ENCODE data around the gene WSB2. TPM values are rescaled to one million over a fixed set of nuclear protein-coding genes. Genes with fewer than 3 reads are reported as not detected.
A peak's percentile ranks its signal among the peaks of the same experiment; 100 is the strongest.

Gene WSB2
- total and polyA plus RNA-seq, 9 of the 15 experiments (the other 6 are each of a cell fraction or from before 2014, with no cell fraction given), result 31.4 to 77.6 (median 52.6) TPM

DNA sequence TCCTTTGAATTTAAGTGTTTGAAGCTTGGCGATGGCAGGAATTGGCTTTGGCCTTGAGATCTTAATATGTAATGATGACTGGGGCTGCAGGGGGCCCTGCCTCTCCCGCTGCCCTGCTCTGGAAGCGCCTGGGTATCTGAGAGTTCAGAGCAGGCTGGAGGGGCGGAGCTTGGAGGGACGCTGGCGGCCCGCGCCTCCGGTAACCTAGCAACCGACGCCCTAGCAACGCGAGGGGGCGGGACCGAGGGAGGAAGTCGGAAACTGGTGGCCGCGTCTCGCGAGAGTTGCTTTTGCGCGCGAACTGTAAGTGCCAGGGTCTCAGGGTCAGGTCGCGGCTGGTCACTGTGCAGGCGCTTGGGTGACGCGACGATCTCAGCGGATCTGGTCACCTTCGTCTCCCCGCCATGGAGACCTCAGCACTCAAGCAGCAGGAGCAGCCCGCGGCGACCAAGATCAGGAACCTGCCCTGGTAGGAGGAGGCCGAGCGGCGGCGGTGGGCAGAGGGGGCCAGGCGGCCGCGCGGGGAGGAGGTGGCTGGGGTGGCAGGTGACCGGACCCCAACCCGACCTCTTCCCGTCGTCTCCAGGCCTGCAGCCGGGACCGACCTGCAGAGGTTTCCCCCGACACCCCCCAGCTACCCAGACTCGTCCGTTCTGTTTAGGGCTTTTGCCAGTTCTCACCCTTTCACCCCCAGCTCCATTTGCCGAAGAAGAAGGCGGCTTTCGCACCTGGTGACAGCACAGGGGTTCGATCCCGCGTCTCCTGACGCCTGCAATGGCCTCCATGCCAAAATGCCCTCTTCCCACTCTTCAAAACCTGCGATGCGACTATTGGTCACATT is 44.3 kb downstream of the WSB2 start, which contains the start of gene RFC5 (continued):
- TF ChIP-seq, protein P1, sequence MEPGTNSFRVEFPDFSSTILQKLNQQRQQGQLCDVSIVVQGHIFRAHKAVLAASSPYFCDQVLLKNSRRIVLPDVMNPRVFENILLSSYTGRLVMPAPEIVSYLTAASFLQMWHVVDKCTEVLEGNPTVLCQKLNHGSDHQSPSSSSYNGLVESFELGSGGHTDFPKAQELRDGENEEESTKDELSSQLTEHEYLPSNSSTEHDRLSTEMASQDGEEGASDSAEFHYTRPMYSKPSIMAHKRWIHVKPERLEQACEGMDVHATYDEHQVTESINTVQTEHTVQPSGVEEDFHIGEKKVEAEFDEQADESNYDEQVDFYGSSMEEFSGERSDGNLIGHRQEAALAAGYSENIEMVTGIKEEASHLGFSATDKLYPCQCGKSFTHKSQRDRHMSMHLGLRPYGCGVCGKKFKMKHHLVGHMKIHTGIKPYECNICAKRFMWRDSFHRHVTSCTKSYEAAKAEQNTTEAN (CRISPR knock-in tag; IDR thresholded peaks at IDR 0.05), result 0 out of 2 replicates have a peak, but pooled peaks have one; percentile 25
- peak; percentile 91 for TF ChIP-seq TAF1 (IDR thresholded peaks at IDR 0.05; ENCODE audit: control insufficient read depth, extremely low read depth, insufficient read depth, low read length, severe bottlenecking)
- no peak for TF ChIP-seq MTA2 (IDR thresholded peaks at IDR 0.05; ENCODE audit: low read depth)
- no peak for TF ChIP-seq ZBTB8A (IDR thresholded peaks at IDR 0.05; ENCODE audit: partially characterized antibody)
- TF ChIP-seq, protein P2, sequence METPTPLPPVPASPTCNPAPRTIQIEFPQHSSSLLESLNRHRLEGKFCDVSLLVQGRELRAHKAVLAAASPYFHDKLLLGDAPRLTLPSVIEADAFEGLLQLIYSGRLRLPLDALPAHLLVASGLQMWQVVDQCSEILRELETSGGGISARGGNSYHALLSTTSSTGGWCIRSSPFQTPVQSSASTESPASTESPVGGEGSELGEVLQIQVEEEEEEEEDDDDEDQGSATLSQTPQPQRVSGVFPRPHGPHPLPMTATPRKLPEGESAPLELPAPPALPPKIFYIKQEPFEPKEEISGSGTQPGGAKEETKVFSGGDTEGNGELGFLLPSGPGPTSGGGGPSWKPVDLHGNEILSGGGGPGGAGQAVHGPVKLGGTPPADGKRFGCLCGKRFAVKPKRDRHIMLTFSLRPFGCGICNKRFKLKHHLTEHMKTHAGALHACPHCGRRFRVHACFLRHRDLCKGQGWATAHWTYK (CRISPR knock-in tag; IDR thresholded peaks at IDR 0.05), result peak; percentile 56; the same call in 1 of the 2 replicates
- no peak for TF ChIP-seq PURB (CRISPR knock-in tag; IDR thresholded peaks at IDR 0.05; ENCODE audit: low read depth)
- peak; percentile 79 for TF ChIP-seq PHF20 (IDR thresholded peaks at IDR 0.05; ENCODE audit: partially characterized antibody)
- TF ChIP-seq, protein P3, sequence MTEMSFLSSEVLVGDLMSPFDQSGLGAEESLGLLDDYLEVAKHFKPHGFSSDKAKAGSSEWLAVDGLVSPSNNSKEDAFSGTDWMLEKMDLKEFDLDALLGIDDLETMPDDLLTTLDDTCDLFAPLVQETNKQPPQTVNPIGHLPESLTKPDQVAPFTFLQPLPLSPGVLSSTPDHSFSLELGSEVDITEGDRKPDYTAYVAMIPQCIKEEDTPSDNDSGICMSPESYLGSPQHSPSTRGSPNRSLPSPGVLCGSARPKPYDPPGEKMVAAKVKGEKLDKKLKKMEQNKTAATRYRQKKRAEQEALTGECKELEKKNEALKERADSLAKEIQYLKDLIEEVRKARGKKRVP (CRISPR knock-in tag; IDR thresholded peaks at IDR 0.05), result no peak
- TF ChIP-seq ARHGAP35 (IDR thresholded peaks at IDR 0.05; ENCODE audit: partially characterized antibody), result peak; percentile 96
- TF ChIP-seq ZBTB7A (IDR thresholded peaks at IDR 0.05; ENCODE audit: borderline replicate concordance, control insufficient read depth, low read depth, low read length), result peak; percentile 92
- TF ChIP-seq TBL1XR1 (IDR thresholded peaks at IDR 0.05; ENCODE audit: low read length in 2 of 2), result no peak
- 0 out of 2 replicates have a peak, but pooled peaks have one; percentile 8 for TF ChIP-seq BHLHE40 (IDR thresholded peaks at IDR 0.05; ENCODE audit: low read length)
- TF ChIP-seq ZNF282 (CRISPR knock-in tag; IDR thresholded peaks at IDR 0.05), result no peak
- peak; percentile 92 for TF ChIP-seq CREM (IDR thresholded peaks at IDR 0.05; ENCODE audit: low read depth)
- no peak for TF ChIP-seq CBX2 (IDR thresholded peaks at IDR 0.05; ENCODE audit: insufficient read depth, low read length, poor library complexity, severe bottlenecking)
- TF ChIP-seq ESRRB (CRISPR knock-in tag; IDR thresholded peaks at IDR 0.05; ENCODE audit: borderline replicate concordance), result no peak
- TF ChIP-seq MTA1 (IDR thresholded peaks at IDR 0.05; ENCODE audit: borderline replicate concordance), result 0 out of 2 replicates have a peak, but pooled peaks have one; percentile 36
- TF ChIP-seq YBX1 (IDR thresholded peaks at IDR 0.05), result no peak
- TF ChIP-seq, protein P4, sequence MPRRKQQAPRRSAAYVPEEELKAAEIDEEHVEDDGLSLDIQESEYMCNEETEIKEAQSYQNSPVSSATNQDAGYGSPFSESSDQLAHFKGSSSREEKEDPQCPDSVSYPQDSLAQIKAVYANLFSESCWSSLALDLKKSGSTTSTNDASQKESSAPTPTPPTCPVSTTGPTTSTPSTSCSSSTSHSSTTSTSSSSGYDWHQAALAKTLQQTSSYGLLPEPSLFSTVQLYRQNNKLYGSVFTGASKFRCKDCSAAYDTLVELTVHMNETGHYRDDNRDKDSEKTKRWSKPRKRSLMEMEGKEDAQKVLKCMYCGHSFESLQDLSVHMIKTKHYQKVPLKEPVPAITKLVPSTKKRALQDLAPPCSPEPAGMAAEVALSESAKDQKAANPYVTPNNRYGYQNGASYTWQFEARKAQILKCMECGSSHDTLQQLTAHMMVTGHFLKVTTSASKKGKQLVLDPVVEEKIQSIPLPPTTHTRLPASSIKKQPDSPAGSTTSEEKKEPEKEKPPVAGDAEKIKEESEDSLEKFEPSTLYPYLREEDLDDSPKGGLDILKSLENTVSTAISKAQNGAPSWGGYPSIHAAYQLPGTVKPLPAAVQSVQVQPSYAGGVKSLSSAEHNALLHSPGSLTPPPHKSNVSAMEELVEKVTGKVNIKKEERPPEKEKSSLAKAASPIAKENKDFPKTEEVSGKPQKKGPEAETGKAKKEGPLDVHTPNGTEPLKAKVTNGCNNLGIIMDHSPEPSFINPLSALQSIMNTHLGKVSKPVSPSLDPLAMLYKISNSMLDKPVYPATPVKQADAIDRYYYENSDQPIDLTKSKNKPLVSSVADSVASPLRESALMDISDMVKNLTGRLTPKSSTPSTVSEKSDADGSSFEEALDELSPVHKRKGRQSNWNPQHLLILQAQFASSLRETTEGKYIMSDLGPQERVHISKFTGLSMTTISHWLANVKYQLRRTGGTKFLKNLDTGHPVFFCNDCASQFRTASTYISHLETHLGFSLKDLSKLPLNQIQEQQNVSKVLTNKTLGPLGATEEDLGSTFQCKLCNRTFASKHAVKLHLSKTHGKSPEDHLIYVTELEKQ (CRISPR knock-in tag; IDR thresholded peaks at IDR 0.05), result no peak
- TF ChIP-seq ZNF174 (CRISPR knock-in tag; IDR thresholded peaks at IDR 0.05), result no peak
- TF ChIP-seq SNIP1 (IDR thresholded peaks at IDR 0.05; ENCODE audit: low read depth), result no peak

Data from K562 (cell line).